ENCODE data around the gene CBR1.

Gene CBR1

GRCh38 chr21:36100971-36101641, 31.3 kb downstream of the CBR1 start:
- no peak for DNase-seq (ENCODE audit: low read depth)
- no peak overlapping the region for H3K4me3 ChIP-seq (ENCODE audit: low read depth, low read length)
- no peak for TF ChIP-seq CTCF (conservative IDR thresholded peaks at IDR 0.05; ENCODE audit: low read depth, low read length)

GRCh38 chr21:36103434-36103833, 33.6 kb downstream of the CBR1 start:
- DNase-seq (ENCODE audit: low read depth), result no peak
- no peak for TF ChIP-seq CTCF (conservative IDR thresholded peaks at IDR 0.05; ENCODE audit: low read depth, low read length)
- H3K4me3 ChIP-seq (ENCODE audit: low read depth, low read length), result no peak overlapping the region

- peak; percentile 67 for TF ChIP-seq CTCF (conservative IDR thresholded peaks at IDR 0.05; ENCODE audit: low read depth, low read length)
- H3K4me3 ChIP-seq (ENCODE audit: low read depth, low read length), result peak overlapping the region; percentile 22
- peak; percentile 70 for DNase-seq (ENCODE audit: low read depth)
Measured at GRCh38 chr21:36104317-36105300, 34.8 kb downstream of the CBR1 start.

GRCh38 chr21:36105327-36105842, 35.6 kb downstream of the CBR1 start:
- no peak for TF ChIP-seq CTCF (conservative IDR thresholded peaks at IDR 0.05; ENCODE audit: low read depth, low read length)
- no peak for DNase-seq (ENCODE audit: low read depth)
- no peak overlapping the region for H3K4me3 ChIP-seq (ENCODE audit: low read depth, low read length)

- H3K4me3 ChIP-seq (ENCODE audit: low read depth, low read length), result no peak overlapping the region
- DNase-seq (ENCODE audit: low read depth), result no peak
- TF ChIP-seq CTCF (conservative IDR thresholded peaks at IDR 0.05; ENCODE audit: low read depth, low read length), result no peak
Measured at GRCh38 chr21:36109868-36110267, 40.0 kb downstream of the CBR1 start.

- no peak overlapping the region for H3K4me3 ChIP-seq (ENCODE audit: low read depth, low read length)
- no peak for TF ChIP-seq CTCF (conservative IDR thresholded peaks at IDR 0.05; ENCODE audit: low read depth, low read length)
- no peak for DNase-seq (ENCODE audit: low read depth)
Measured at GRCh38 chr21:36111238-36111637, 41.4 kb downstream of the CBR1 start.
